ENCODE measurements around the gene PCDHGC3.

PCDHGC3 gene

DNA sequence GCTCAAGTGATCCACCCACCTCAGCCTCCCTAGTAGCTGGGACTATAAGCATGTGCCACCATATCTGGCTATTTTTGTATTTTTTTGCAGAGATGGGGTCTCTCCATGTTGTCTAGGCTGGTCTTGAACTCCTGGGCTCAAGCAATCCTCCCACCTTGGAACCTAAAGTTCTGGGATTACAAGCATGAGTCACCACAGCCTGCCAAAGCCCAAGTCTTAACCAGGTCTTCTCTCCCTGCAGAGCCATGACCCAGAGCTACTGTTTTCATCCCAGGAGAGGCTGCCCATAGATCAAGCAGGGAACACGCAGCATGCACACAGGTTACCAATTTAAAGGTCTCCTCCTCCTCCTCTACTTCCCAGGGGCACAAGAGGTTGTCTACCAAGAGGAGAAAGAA is 42.9 kb downstream of the PCDHGC3 start:
- H4K20me1 ChIP-seq (ENCODE audit: low read depth, low read length): no peaks in the 10 kb centered on the region
- no peaks in the 10 kb centered on the region for H3K27me3 ChIP-seq (ENCODE audit: low read length)
- H3K4me3 ChIP-seq (ENCODE audit: insufficient read depth, low read length, poor library complexity, severe bottlenecking): no peak overlapping the region
- no peak overlapping the region for H2AFZ ChIP-seq (ENCODE audit: low read depth, low read length, severe bottlenecking)
- H3K79me2 ChIP-seq (ENCODE audit: insufficient read depth, low read length): peaks cover 18% of the 10 kb centered on the region; the same call in 1 of the 2 replicates
- H3K36me3 ChIP-seq (ENCODE audit: low read length): peaks cover 26% of the 10 kb centered on the region
- no peaks in the 10 kb centered on the region for H3K9me3 ChIP-seq (ENCODE audit: insufficient read depth, low read length)
- no peak overlapping the region for H3K4me2 ChIP-seq (ENCODE audit: low read depth, low read length, poor library complexity, severe bottlenecking)
- TF ChIP-seq EZH2phosphoT487 (conservative IDR thresholded peaks at IDR 0.05; ENCODE audit: low read length) (no peak), CTCF (IDR thresholded peaks at IDR 0.05; ENCODE audit: insufficient read depth, low read length, poor library complexity, severe bottlenecking) (no peak)
- no peaks in the 10 kb centered on the region for H3K9me2 ChIP-seq (replicated peaks; ENCODE audit: insufficient read depth, low read length)
- peak overlapping the region; percentile 48; the same call in 1 of the 2 replicates for H3K27ac ChIP-seq (ENCODE audit: low read depth, low read length)
- peaks cover 57% of the 10 kb centered on the region for H3F3A ChIP-seq (ENCODE audit: insufficient read depth)
- H3K9ac ChIP-seq (ENCODE audit: low read length): no peak overlapping the region

DNA sequence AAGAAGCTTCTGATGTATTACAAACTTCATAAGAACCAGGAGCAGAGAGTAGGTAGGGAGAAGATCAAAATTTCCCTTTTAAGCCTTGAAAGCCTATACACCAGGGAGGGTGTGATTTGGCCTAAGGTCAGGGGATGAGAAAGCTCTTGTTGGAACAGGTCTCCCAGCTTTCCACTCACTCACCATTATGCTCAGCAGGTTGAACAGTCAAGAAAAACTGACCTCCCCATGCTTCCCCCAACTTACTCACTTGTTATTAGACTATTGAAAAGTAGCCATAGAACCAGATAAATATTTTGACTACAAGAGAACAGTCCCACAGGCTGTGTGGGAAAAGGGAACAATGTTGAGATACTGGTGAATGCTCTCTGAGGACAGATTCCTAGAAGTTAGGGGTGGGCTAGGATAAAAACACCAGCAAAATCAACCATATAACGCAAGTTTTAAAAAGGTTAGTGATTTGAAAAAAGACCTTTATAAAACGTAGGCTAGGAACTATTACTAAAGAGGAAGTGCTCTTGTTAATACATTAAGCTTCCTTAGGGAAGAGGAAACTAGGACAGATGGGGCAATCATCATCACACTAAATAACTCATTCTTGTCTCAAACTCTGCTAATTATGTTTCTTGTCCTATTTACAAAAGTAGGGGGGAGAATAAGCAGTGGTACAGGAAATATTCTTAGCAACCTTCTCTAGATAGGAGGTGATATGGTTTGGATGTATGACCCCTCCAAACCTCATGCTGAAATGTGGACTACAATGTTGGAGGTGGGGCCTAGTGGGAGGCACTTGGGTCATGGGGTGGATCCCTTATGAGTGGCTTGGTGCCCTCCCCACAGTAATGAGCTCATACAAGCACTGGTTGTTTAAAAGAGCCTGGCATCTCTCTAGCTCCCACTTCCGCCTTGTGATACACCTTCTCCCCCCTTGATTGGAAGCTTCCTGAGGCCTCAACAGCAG is 44.1 kb downstream of the PCDHGC3 start:
- no peak overlapping the region for H3K9ac ChIP-seq (ENCODE audit: low read length)
- H3K27ac ChIP-seq (ENCODE audit: low read depth, low read length): peak overlapping the region; percentile 48

GRCh38 chr5:141521244-141521781 is 45.5 kb downstream of the PCDHGC3 start:
- no peaks in the 10 kb centered on the region for H3K27me3 ChIP-seq (ENCODE audit: low read length)
- no peak overlapping the region for H3K4me3 ChIP-seq (ENCODE audit: insufficient read depth, low read length, poor library complexity, severe bottlenecking)
- TF ChIP-seq EZH2phosphoT487 (conservative IDR thresholded peaks at IDR 0.05; ENCODE audit: low read length) (no peak), CTCF (IDR thresholded peaks at IDR 0.05; ENCODE audit: insufficient read depth, low read length, poor library complexity, severe bottlenecking) (no peak)
- no peak overlapping the region for H3K9ac ChIP-seq (ENCODE audit: low read length)
- no peaks in the 10 kb centered on the region for H3K9me3 ChIP-seq (ENCODE audit: insufficient read depth, low read length)
- H3F3A ChIP-seq (ENCODE audit: insufficient read depth): peaks cover 54% of the 10 kb centered on the region
- peaks cover 32% of the 10 kb centered on the region for H3K79me2 ChIP-seq (ENCODE audit: insufficient read depth, low read length)
- no peaks in the 10 kb centered on the region for H3K9me2 ChIP-seq (replicated peaks; ENCODE audit: insufficient read depth, low read length)
- no peaks in the 10 kb centered on the region for H4K20me1 ChIP-seq (ENCODE audit: low read depth, low read length)
- H3K36me3 ChIP-seq (ENCODE audit: low read length): peaks cover 36% of the 10 kb centered on the region
- H3K27ac ChIP-seq (ENCODE audit: low read depth, low read length): peak overlapping the region; percentile 99
- H3K4me2 ChIP-seq (ENCODE audit: low read depth, low read length, poor library complexity, severe bottlenecking): no peak overlapping the region
- H2AFZ ChIP-seq (ENCODE audit: low read depth, low read length, severe bottlenecking): no peak overlapping the region

More for the DNA sequence above, 44.1 kb downstream of the PCDHGC3 start:
- H3K9me2 ChIP-seq (replicated peaks; ENCODE audit: insufficient read depth, low read length): no peaks in the 10 kb centered on the region
- no peaks in the 10 kb centered on the region for H3K27me3 ChIP-seq (ENCODE audit: low read length)
- H3K79me2 ChIP-seq (ENCODE audit: insufficient read depth, low read length): peaks cover 28% of the 10 kb centered on the region
- H2AFZ ChIP-seq (ENCODE audit: low read depth, low read length, severe bottlenecking): no peak overlapping the region
- no peaks in the 10 kb centered on the region for H3K9me3 ChIP-seq (ENCODE audit: insufficient read depth, low read length)
- no peaks in the 10 kb centered on the region for H4K20me1 ChIP-seq (ENCODE audit: low read depth, low read length)
- TF ChIP-seq EZH2phosphoT487 (conservative IDR thresholded peaks at IDR 0.05; ENCODE audit: low read length): no peak
- TF ChIP-seq CTCF (IDR thresholded peaks at IDR 0.05; ENCODE audit: insufficient read depth, low read length, poor library complexity, severe bottlenecking): no peak
- peaks cover 36% of the 10 kb centered on the region for H3K36me3 ChIP-seq (ENCODE audit: low read length)
- H3F3A ChIP-seq (ENCODE audit: insufficient read depth): peaks cover 54% of the 10 kb centered on the region
- no peak overlapping the region for H3K4me3 ChIP-seq (ENCODE audit: insufficient read depth, low read length, poor library complexity, severe bottlenecking)
- H3K4me2 ChIP-seq (ENCODE audit: low read depth, low read length, poor library complexity, severe bottlenecking): no peak overlapping the region
